G401 (cell line): ENCODE measurements around the gene JMJD4. TPM values are rescaled to one million over a fixed set of nuclear protein-coding genes. Genes with fewer than 3 reads are reported as not detected.
A peak's percentile ranks its signal among the peaks of the same experiment; 100 is the strongest.

Source experiments
- DNase-seq: peaks from one replicate; pipeline ENCODE4 v3.0.0-alpha.2; 2015; ENCODE audit warnings: low spot score
- in situ Hi-C: cut with HindIII; loops from 2 replicates; pipeline ENCODE4 v1.10.0; 2016; ENCODE audit warnings: low sequenced_read_pairs, mixed read lengths
- total RNA-seq: library from RNA; depleted of rRNA; stranded (reverse); fragments of >200 nt; shearing (Covaris generic); gene quantifications from 2 replicates; pipeline ENCODE4 v1.2.3, GENCODE V29; 2014

Gene JMJD4
- total RNA-seq, 1 experiment from 2014 or later: 38.7 TPM

DNA sequence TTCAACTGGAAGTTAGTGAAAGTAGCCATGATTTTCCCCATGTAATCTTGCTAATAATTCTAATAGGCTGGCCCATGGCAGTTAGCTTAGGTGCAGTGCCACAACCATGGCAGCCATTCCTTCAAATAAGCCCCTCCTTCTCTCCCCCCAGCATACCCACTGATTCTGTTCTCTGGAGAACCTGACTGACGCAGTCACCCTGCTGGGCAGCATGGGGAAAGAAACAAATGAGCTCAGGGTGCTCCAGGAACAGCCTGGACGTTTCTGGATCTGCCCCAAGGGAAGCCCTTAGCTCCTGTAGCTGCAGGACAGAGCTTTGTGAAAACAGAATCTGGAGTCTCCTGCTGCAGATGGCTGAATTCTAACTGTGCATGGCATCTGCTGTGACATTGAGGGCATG, 22.7 kb upstream of the JMJD4 start:
- DNase-seq: no peak
- in situ Hi-C loops: loop anchor here (10.0 to 25.0 kb wide), 2 partner anchors 63 to 180 kb away; partner anchors contain the start of gene WNT9A

DNA sequence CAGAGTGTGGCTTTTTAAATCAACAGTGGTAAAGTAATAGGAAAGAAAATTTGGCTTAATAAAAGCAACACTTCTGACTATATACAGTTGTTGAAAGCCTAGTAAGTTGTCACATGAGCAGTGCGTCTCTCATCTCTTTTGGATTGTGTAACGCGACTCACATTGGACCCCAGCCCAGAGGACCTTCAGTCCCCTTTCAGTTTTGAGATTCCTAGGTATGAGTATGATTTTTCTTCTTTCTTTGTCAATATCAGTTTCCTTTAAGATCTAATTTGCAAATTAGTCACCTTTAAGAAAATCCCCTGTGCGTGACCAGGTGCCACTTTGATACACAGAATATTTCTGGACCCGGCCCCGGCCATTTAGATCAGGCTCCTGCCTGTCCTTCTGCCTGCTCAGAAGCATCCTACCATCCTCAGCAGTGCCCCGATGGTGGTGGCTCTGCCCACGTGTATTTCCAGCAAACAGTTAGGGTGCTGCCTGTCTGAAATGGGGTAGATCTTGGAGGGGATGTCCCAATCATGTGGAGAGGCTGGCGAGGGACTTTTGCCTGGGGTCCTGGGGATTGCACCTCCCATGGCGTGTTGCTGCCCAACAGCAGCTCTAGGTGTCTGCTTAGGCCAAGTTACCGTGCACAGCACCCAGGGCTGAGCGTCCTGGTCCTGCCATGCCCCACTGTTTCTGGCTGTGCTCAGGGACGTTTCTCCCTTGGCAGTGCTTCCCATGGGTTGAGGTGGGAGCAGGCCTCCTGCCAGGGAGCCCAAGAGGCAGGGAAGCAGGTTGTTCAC, 21.3 kb upstream of the JMJD4 start:
- in situ Hi-C loops: loop anchor here (10.0 to 25.0 kb wide), 2 partner anchors 62 to 181 kb away; partner anchors contain the start of gene WNT9A
- DNase-seq: no peak

DNA sequence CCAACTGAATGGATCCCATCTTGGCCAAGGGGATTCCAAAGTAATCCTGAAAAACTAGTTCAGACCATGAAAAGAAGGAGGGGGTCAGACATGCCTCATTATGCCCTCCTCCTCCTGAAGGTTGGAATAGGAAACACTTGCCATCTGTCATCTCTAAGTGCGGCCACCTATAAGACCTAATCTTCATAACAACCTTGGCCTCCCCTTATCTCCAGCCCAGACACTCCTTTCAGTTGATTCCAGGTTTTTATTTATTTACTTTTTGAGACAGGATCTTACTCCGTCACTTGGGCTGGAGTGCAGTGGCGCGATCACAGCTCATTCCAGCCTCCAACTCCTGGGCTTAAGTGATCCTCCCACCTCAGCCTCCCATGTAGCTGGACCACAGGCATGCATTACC, 19.9 kb upstream of the JMJD4 start:
- no peak for DNase-seq
- in situ Hi-C loops: loop anchor here (10.0 to 25.0 kb wide), 2 partner anchors 60 to 182 kb away; partner anchors contain the start of gene WNT9A

DNA sequence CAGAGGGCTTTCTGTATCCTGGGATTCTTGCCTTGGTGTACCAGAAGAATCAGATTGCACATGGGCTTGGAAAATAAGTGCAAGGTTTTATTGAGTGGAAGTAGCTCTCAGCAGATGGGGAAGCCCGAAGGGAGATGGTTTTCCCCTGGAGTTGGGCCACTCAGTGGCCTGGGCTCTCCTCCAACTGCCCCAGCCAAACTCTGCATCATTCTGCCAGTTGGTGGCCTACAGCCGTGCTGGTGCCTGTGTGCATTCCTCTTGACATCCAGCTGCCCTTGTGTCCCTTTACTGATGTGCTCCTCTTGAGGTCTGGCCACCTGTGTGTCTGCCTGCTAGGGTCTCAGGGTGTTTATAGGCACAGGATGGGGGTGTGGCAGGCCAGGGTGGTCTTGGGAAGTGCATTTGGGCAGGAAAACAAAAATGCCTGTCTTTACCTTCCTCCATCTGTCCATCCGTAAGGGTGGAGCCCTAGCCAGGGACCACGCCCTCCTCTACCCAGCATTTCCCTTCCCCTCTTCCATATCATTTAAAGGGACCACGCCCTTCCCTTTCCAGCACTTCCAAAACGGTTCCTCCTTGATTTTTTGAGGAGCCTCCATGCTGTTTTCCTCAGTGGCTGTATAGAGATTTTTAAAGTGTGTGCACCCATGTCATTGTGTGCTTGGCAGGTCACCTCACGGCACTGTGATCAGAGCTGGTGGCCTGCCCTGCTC, 19.1 kb upstream of the JMJD4 start:
- in situ Hi-C loops: loop anchor here (10.0 to 25.0 kb wide), 2 partner anchors 59 to 183 kb away; partner anchors contain the start of gene WNT9A
- DNase-seq: peak; percentile 72

DNA sequence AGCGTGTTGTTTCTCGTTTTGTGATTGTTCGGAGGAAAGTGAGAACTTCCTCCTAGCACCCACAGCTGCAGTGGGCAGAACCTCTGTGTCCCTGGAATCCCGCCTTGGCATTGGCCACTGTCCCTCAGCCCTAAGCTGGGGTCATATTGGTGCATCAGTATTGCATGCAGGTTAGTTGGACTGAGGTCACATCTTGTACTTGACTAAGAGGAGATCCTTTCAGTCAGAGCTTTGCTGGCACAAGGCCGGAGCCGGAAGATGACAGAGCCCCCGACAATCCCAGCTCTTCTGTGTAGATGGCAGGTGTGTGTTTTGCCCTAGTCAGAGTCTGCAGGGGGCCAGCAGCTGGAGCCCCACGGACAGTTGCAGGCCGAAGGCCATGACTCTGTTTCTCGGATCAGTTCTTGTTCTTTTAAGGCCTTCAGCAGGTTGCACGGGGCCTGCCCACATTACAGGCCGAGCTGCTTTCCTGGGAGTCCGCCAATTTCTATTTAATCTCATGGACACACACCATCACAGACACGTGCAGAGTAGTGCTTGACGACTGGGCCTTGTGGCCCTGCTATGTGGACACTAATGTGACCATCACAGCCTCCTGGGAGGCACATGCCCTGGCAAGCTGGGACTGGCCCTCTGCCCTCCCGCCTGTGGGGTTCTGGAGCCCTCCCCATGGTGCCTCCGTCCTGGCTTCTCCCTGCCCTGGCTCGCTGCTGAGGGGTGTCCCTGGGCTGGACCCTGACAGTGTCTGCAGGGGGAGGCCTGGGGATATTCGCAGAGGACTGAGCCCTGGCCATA, 15.0 kb upstream of the JMJD4 start:
- peak; percentile 51 for DNase-seq
- in situ Hi-C loops: loop anchor here (10.0 to 25.0 kb wide), 2 partner anchors 55 to 187 kb away; partner anchors contain the start of gene WNT9A

DNA sequence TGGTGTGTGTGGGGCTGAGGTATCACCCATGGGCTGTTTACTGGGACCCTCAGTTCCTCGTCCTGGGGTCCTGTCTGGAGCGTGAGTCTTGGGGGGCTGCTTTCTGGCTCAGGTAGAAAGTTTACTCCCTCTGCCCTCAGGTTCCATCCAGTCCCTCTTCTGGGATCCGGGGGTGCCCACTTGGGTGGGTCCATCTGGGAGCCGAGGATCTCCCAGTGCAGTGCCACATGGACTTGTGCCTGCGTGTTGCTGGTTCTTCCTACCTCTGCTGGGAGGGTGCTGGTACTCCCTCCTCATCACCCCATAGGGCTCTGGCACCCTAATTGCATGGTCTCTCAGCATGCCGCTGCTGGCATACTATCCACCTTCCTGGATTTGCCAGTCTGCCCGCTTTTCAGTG, 14.1 kb upstream of the JMJD4 start:
- in situ Hi-C loops: no loop called here
- no peak for DNase-seq

DNA sequence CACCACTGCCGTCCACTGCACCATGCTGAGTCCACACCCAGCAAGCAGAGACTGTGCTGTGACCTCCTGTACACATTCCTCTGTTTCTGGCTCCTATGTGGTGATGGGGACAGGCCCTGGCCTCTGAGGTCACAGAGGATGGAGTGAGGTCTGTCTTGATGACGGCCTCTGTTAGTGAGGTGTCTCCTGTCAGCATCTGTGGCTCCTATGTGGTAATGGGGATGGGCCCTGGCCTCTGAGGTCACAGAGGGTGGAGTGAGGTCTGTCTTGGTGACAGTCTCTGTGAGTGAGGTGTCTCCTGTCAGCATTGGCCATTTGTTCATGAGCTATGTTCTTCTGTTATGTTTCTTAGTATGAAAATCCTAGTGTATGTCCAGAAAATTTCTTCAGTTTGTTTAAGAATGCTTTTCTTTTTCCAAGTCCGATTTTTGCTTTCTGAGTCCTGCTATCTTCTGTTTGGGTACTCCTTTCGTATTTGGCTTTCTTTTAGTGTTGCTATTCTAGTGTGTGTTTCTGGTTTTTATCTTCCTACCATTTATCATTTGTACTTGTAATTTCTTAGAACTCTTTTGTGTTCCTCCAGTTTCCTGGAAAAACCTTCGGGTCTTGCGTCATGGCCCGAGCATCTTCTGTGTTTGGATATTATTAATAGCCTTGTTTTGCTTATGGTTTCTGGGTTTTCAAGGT, 13.5 kb upstream of the JMJD4 start:
- in situ Hi-C loops: no loop called here
- no peak for DNase-seq

DNA sequence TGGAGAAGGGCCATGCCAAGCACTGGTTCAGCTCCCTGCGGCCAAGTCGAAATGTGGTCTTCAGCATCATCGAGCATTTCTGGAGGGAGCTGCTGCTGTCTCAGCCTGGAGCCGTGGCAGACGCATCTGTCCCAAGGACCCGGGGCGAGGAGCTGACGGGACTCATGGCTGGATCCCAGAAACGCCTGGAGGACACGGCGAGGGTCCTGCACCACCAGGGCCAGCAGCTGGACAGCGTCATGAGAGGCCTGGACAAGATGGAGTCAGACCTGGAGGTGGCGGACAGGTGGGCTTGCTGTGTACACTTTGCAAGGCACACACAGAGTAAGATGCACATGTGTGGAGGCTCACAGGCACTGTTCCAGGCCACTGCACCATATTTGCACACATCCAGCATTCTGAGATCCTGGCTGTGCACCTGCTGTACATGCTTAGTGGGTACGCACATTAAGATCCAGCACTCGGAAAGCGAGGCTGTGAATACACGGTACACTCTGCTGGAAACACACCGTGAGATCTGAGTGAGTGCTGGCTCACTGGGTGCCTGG, 12.9 kb upstream of the JMJD4 start:
- DNase-seq: no peak
- in situ Hi-C loops: no loop called here

DNA sequence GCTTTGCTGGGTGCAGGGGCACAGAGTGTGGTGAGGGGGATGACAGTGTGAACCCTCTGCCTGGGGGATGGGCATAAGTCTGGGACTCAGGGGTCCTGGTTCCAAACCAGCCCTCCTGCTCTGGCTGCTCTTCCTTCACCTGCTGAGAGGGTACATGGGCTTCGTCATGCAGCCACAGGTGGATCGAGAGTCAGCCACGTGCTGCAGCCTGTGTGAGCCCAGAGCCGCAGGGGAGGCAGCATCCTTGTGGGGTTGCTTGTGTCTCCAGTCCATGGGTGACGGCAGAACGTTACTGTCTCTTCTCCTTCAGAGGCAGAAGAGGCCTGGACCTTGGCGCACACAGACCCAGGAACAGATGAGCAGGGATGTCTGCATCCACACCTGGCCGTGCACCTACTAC, 12.3 kb upstream of the JMJD4 start:
- DNase-seq: no peak
- in situ Hi-C loops: no loop called here

DNA sequence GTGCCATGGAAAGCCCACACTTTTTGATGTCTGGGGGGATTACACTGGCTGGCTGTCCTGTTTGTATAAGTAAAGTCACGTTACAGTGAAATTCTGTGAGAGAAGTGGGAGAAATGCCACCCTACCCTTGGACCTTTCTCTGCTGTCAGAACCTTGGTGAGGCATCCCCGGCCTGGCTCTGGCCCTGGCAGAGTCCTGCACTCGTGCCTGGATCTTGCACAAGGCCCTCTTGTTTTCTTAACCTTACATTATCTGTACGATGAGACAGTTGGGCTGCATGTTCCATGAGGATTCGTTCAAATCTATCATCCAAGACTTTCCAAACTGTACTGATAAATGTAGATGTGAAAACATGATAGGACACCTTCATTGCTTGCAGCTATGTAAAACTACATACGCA, 11.6 kb upstream of the JMJD4 start:
- in situ Hi-C loops: no loop called here
- no peak for DNase-seq

DNA sequence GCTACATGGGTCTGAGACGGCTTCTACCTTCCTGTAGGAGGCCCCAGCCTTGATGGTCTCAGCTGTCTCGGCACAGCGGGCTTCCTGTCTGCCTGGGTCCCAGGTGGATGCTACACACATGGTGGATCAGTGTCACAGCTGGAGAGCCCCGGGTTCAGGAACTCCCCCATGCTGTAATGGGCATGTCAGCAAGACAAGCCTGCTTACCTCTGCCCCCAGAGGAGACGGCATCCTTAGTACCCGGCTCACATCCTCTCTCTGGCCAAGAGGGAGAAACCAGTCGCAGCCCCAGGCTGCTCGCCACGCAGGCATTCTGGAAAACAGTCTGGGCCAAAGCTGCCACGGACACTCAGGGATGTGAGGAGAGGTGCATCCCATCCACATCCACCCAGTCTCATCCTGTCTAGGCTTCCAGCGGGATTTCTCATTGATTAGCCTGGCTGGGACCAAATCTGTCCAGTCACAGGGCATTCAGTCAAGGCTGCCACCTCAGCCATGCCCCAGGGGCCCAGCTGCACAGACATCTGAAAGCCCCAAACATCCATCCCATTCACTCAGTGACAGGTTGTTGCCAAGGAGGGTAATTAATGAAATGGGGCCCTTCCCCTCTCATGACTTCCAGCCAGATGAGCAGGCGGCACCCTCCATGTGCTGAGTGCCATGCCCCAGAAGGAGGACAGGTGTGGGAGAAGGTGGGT, 10.6 kb upstream of the JMJD4 start:
- no peak for DNase-seq
- in situ Hi-C loops: no loop called here

DNA sequence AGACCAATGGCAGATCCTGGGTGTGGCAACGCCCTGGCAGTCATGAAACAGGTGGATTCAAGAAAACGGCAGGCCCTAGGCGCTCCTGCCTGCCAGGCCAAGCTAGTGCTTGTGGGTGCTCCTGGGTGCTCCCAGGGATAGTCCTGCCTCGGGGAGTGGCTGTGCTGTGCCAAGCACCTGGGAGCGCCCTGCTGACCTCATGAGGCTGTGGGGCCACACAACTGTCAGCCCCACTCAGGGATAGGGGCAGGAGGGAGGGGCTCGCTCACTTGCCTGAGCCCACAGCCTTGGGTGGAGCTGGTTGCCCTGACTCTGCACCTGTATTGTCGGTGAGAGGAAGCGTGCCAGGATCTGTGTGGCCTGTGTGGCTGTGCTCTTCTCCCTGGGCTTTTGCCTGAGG, 9.6 kb upstream of the JMJD4 start:
- in situ Hi-C loops: no loop called here
- DNase-seq: no peak

DNA sequence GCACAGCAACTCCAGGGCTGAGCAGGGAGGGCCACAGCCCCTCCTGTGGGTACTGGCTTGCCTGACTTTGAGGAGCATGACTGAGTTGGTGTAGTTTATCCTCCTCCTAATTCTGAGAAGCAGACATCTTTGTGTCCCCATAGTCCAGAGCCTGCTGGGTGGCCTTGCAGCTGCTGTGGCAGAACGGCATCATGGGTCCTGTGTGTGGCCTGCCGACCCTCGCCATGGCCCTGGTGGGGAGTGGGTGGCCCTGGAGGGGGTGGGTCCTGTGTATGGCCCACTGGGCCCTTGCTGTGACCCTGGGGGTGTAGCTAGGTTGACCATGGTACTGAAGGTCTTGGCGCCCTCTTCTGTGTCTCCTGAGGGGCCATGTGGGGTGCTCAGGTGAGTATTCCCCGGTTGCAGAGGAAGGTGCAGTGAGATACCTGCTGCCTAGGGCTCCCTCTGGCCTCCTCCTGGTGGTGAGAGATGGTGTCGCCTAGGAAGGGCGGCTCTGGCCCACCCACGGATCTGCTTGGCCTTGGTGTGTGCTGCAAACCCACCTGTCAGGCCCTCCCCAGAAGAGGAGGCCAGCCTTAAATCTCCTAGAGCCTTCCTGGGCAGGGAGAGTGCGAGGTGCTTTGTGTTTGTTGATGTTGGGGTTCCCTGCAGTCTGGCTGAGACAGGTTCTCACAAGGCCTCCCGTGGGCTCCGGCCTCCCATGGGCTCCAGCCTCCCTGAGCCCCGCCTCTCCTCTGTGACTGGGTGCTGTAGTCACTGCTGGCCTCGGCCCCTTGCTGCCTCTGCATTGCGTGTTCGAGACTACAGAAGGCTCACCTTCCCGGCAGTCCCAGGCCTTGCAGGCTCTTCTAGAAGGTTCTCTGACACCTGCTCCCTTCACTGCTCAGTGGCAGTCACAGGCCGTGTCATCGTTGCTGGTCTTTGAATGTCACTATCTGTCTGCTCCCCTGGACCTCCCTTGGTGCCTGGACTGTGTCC, 7.9 kb upstream of the JMJD4 start:
- in situ Hi-C loops: no loop called here
- no peak for DNase-seq

DNA sequence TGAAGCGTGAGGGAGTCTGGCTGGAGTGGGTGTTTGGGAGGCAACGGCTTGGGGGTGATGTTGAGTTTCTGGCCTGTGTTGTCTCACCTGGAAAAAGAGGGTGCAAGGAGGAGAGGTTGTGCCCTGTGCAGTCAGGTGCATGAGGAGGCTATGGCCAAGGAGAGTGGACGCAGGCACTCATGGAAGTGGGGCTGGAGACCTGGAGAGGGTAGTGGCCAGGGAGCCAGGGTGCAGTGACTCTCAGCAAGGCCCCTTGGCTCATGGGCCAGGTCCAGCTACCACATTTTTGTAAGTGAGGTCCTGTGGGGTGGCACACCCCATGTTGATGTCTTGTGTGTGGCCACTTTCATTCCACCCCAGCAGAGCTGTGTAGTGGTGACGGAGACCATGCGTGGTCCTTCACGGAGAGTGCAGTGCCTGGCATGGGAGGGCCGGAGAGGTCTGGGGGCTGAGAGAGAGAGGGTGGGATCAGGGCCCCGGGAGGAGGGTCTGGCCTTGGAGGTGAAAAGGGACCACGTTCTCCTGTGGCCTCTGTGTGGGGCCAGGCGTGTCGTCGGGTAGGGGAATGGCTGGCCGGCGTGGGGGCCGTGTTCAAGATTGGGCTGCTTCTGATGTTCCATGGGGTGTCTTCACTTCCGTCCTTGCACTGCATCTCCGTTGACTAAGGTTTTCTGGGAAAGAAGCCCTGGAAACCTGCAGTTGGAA, 6.2 kb upstream of the JMJD4 start:
- in situ Hi-C loops: no loop called here
- no peak for DNase-seq

DNA sequence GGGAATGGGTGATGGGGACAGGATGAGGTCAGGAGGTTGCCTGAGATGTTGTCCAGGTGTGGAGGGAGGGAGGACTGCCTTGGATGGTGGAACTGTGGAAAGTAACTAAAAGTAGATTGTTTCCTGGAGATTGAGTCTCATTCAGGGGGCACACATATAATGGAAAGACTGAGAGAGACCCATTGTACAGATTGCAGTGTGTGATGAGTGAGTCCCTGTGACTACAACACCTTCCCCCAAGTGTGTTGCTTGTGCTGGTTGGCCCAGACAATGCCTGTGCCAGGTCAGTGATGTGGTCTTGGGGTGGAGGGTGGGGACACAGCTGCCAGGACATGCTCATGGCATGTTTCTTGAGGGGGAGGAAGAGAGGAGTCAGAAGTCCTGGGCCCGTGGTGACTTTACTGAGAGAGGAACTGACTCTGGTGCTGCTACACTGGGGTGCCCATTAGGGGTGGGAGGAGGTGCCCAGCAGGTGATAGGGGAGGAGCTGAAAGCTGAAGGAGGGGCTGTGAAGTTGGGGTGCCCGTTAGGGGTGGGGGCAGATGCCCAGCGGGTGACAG, 5.4 kb upstream of the JMJD4 start:
- no peak for DNase-seq
- in situ Hi-C loops: no loop called here

DNA sequence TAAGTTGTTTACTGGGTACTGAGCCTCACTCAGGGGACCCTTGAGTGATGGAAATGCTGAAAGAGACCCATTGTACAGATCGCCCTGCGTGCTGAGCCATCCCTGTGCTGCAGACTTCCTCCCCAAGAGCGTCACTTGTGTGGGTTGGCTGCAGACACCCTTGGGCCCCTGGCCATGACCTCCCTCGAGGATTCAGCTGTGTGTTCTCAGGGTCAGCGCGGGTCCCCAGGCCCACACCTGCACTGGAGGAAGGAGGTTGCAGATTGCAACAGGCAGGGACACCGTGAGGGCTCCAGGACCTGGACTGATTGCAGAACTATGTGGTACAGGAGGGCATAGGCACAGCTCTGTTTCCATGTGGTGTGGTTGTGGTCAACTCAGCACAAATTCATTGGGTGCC, 4.5 kb upstream of the JMJD4 start:
- in situ Hi-C loops: no loop called here
- DNase-seq: no peak
